Mammary epithelial cell (primary cell): ENCODE results near the gene RASGRP2.

Source experiments
- EZH2 ChIP-seq: IDR thresholded peaks from 2 replicates; pipeline ENCODE4 v1.6.1; 2012; ENCODE audit warnings: low read length, inconsistent platforms, borderline replicate concordance
- TF ChIP-seq, protein P1 (sequence below), 2 donors: IDR thresholded peaks in 1 of 2; conservative IDR thresholded peaks in 1 of 2; 2 replicates each; pipeline ENCODE4 v1.5.1; 2011 to 2012; ENCODE audit warnings: inconsistent platforms in 2 of 2, low read length in 2 of 2, mild to moderate bottlenecking in 2 of 2, control low read depth in 1 of 2, low read depth in 1 of 2; ENCODE audit not compliant: insufficient read depth in 1 of 2; ENCODE audit errors: extremely low read depth in 1 of 2

DNA sequence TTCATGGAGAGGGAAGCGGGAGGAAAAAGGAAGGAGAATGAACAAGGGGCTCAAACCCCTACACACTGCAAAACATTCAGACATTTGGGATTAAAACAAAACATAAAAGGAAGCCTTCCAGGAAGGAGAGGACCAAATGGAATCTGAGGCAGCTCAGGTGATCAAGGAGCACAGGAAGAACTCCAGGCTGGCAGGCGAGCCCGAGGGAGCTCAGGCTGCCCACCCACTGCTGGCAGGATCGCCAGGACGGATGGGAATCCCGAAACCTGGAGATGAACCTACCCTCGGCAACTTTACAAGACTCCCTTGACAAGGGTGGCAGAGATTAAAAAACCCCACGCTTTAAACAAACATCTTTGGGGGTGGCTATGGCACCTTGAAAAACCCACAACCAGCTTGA lies 20.8 kb upstream of the RASGRP2 start:
- TF ChIP-seq, protein P1, sequence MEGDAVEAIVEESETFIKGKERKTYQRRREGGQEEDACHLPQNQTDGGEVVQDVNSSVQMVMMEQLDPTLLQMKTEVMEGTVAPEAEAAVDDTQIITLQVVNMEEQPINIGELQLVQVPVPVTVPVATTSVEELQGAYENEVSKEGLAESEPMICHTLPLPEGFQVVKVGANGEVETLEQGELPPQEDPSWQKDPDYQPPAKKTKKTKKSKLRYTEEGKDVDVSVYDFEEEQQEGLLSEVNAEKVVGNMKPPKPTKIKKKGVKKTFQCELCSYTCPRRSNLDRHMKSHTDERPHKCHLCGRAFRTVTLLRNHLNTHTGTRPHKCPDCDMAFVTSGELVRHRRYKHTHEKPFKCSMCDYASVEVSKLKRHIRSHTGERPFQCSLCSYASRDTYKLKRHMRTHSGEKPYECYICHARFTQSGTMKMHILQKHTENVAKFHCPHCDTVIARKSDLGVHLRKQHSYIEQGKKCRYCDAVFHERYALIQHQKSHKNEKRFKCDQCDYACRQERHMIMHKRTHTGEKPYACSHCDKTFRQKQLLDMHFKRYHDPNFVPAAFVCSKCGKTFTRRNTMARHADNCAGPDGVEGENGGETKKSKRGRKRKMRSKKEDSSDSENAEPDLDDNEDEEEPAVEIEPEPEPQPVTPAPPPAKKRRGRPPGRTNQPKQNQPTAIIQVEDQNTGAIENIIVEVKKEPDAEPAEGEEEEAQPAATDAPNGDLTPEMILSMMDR (conservative IDR thresholded peaks at IDR 0.05 in 1 of 2, IDR thresholded peaks at IDR 0.05 in 1 of 2; ENCODE audit: extremely low read depth in 1 of 2, insufficient read depth in 1 of 2, low read depth in 1 of 2, low read length in 2 of 2) = no peak
- TF ChIP-seq EZH2 = no peak
